ENCODE measurements around the gene DHX16.
A peak's percentile ranks its signal among the peaks of the same experiment; 100 is the strongest.
"Not testable (repeated sequence)": the region's sequence is repeated elsewhere in the genome, so short reads cannot be mapped to it uniquely, and the experiment has no call there.

DHX16 gene

DNA sequence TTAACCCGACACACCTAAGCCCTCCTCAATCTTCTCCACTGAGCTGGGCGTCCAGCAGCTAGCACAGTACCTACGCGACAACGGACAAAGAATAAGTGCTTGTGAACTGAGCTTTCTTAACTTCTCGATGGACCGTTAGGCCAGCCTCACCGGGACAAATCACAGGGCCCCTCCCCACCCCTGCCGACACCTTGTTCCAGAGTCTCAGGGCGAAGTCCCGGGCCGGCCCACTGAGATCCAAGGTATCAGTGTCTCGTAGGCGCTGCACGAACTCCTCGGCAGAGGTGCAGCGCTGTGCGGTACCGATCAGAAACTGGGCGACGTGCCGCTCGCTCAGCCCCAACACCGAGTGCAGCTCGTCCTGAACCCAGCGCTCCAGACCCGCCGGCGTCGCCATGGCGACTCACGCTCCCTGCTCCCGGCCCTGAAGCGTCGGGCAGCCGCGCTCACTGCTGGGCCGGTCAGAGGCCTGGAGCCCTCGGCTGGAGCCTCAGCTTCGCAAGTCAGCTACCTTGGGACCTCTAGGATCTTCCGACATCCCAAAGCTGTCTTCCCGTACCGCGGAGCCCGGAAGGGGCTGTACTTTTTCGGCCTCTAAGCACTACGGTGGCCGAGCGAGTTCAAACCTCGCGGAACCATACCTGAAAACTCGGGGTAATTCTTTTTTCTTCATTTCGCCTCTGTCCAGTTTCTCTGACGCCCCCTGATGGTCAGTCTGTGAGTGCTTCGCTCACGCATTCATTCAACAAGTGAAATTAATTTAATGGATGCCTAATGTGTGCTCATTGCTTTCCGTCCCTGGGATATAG is at the start of gene DHX16:
Gene DHX16 (minus strand): TSS at position 562 of the 809 bp plus-strand sequence. CDS start 165 bp downstream, at position 397.
- DNase-seq: peak; percentile 89

DNA sequence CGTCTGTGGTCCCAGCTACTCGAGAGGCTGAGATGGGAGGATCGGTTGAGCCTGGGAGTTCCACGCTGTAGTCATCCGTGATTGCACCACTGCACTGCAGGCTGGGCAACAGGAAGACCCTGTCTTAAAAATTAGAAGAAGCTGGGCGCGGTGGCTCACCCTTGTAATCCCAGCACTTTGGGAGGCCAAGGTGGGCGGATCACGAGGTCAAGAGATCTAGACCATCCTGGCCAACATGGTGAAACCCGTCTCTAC is 49.1 kb upstream of the DHX16 start:
- DNase-seq: not testable (repeated sequence)

DNA sequence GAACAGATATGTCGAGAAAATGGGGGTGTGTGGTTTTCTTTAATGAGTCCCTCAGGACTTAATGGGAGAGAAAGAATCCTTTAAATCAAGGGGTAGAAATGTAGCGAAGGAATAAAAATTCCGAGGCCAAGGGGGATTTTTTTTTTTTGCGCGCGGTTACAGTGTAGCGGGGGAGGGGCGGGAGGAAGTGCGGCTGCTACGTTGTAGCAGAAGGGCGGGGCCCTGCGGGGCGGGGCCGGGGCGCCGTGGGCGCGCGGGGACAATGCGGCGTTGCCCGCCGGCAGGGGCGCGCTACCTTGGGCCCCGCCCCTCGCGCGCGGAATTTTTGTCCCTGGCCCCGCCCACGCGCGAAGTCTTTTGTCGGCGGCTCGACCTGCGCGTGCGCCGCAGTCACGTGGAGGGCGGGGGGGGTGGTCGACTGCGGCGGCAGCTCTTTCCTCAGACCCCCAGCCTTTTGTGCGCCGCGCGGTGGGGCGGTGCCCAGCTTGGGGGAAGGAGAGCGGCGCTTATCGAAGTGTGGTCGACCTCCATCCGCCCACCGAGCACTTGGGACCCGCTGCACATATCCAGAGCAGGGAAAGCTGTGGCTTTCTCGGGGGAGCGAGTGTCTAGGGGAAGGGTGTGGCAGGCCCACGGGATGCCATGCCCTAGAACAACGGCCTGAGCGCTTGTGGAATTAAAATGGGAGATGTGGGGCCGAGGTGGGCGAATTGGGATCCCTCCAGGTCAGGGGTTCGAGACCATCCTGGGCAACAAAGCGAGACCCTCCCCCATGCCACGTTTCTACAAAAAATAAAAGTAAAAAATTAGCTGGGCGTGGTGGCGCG is 48.6 kb upstream of the DHX16 start:
- DNase-seq: peak; percentile 99

DNA sequence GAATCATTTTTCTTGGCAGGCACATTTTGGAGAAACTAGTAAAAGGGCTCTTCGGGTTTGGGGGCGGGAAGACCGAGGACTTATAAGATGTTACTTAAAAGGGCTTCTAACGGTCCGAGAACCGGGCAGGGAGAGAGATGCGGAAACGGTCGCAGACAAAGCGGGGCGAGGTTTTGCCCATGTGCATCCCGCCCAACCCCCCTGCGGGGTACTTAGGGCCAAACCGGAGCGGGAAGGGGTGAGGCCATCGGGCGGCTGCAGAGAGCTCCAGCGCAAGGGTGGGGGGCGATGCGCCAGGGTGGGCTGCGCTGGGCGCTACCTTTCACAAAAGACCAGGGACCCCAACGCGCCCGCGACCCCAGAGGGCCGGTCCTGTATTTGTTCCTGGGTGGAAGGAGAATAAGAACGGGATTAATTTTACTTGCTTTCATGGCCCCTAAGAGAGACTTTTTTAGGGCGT is 48.0 kb upstream of the DHX16 start:
- peak; percentile 68 for DNase-seq

DNA sequence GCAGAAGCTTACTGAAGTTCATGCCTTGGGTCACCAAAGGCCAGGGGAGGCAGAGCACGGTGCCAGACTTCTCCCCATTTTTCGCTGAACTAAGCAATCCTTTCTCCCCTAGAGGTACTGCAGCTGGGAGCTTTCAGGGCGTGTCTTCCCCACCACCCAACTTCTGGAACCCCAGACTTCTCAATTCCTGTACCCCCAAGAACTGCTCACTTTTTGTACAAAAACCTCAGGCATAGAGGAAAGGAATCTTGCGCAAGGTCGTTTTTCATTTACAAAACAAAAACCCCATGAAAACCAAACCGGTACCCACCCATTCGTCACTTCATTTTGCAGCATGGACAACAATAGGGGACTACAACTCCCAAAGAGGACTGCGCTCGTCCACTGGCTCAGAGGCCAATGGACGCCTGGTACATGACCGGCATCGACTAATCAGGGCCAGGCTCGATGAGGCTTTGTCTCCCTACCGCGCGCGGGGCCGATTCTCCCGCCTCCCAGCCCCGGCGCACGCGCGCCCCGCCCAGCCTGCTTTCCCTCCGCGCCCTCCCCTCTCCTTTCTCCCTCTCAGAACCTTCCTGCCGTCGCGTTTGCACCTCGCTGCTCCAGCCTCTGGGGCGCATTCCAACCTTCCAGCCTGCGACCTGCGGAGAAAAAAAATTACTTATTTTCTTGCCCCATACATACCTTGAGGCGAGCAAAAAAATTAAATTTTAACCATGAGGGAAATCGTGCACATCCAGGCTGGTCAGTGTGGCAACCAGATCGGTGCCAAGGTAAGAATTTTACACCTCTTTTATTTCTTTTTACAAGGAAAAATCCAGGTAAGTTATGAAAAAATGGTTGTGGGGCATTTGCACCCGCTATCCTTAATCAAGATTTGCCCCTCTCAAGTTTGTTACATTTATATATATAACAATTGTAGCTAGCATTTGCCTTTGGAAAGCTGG is 47.3 kb upstream of the DHX16 start, which contains the start of gene TUBB:
Gene TUBB (plus strand): TSS at position 562 of the 947 bp plus-strand sequence. CDS start 155 bp downstream, at position 717.
- DNase-seq: peak; percentile 94

DNA sequence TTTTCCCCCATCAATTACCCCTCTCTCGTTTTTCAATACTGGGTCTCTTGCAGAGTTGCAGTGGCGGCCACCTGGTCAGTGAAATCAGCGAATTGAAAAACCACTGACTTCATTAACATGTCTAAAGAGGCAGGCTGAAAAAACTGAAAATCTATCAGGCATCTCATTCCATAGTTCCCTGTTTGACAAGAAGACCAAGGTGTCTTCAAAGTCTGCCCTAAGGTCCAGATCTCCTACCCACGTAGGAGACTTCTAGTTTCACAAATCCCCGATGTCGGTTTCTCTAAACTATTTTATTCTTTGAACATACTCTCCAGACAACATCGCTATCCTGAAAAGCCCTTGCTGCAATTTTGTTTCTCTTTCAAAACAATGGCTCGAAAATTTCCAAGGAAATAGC is 46.5 kb upstream of the DHX16 start:
- DNase-seq: no peak

DNA sequence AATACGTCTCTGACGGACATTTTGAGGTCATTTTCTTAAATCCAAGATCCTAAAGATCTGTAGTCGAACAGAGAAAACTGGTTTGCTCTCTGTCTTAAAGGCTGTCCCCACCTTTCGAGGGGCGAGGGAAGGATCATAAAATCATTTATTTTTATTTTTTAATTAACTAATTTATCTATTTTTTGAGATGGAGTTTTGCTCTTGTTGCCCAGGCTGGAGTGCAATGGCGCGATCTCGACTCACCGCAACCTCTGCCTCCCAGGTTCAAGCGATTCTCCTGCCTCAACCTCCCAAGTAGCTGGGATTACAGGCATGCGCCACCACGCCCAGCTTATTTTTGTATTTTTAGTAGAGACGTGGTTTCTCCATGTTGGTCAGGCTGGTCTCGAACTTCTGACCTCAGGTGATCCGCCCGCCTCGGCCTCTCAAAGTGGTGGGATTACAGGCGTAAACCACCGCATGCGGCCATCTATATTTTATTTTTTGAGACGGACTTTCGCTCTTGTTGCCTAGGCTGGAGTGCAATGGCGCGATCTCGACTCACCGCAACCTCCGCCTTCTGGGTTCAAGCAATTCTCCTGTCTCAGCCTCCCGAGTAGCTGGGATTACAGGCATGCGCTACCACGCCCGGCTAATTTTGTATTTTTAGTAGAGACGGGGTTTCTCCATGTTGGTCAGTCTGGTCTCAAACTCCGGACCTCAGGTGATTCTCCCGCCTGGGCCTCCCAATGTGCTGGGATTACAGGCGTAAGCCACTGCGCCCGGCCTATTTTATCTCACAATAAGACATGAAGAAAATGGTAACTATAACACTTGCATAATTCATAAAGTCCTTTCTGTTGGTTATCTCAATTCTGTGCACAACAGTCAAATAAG is 45.3 kb upstream of the DHX16 start:
- DNase-seq: not testable (repeated sequence)

DNA sequence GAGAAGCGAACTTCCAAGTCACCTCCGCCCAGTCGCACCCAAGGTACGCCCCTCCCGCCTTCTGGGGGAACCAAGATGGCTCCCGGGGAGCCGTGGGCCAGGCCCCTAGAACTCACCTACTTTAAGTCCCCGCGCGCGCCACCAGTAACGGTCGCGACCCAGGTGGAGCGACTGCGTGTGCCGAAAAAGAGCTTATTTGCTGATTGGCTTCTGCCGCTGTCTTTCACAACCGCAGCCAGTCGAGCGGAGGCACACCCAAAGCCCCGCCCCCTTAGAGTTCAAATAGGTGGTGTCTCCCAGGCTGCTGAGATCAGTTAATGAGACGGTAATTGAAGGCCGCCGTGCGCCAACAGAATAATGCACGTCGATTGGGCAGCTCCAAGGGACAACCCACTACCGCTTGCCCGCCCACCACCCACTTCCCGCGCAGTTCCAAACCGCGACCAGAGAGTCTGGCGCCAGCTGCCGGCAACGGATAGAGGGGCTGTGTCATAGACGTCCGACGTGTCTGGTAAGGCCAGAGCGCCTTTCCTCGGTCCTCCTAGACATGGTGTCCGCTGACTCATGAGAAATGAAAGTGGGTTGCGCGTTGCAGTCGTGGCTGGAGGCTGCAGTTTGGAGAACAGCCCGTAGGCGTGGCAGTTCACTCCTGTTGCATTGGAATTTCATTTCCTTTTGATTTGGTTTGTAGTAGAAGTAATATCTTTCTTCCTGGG is 44.5 kb upstream of the DHX16 start, which contains the start of gene MDC1:
Gene MDC1 (minus strand): TSS at position 153 of the 716 bp plus-strand sequence. CDS start 2,106 bp downstream, outside the sequence.
- DNase-seq: peak; percentile 98

DNA sequence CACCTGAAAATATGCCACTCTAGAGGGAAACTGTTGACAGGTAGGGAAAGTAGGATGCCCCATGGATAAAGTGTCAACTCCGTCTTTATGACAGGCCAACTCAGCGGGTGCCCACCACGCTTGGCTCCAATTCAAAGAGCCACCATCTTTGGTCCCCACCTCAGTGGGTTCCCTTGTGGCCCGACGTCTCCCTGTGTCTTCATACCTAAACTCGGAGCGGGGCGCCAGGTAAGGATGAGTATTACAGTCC is 44.0 kb upstream of the DHX16 start:
- DNase-seq: no peak

DNA sequence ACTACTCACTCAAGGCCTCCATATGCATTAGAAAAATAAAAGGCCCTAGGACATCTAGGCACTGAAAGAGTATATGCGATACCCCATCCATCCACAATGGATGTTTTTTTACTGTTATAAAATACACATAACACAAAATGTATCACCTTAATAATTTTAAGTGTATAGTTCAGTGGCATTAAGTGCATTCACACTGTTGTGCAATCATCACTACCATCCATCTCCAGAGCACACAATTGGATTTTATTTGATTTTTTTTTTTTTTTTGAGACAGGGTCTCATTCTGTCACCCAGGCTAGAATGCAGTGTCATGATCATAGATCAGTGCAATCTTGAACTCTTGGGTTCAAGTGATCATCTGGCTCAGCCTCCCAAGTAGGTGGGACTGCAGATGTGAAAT is 41.5 kb upstream of the DHX16 start:
- DNase-seq: no peak

DNA sequence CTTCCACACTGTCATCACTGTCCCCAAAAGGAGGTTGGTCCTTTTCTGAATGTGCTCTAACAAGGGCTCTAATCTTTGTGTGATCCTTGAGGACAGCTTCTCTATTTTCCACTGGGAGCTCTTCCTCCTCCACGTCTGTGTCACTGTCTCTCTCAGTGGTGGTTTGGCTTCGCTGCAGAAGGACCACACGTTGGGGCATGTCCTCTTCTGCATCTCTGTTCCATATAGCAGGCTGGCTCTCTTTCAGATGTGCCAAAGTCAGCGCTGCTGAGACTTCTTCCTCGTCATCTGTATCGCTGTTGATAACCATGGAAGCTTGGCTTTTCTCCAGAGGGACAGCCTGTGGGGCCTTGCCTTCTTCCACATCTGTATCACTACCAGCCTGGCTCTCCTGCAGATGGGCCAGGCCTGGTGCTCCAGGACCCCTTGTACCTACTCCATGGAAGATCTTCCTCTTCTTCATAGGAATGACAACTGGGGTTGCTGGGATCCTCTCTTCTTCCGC is 39.7 kb upstream of the DHX16 start:
- no peak for DNase-seq

DNA sequence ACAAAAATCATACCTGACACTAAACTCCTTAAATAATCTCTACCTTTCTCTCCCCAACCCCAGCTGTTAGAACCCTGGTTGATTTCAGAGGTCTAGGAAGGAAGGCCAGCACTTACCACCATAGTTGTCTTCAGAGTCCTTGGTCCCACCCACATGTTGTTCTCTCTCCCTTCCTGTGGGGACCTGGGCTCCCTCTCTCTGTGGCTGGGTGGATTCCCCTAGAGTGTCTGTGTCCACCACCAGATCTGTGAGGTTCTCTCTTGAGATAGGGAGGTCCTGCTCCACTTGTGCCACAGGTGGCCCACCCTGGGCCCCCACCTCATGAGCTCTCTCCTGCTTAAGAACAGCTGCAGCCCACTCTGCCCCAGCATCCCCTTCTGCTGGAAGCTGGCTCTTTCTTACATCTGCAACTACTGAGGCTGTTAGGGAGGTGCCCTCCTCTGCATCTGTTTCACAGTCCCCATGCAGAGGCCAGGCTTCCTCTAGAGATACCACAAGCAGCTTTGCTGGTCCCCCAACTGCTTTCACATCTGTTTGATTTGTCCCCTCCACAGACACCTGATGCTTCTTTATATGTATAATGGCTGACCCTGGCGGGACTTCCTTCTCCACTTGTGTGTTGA is 39.1 kb upstream of the DHX16 start:
- no peak for DNase-seq

DNA sequence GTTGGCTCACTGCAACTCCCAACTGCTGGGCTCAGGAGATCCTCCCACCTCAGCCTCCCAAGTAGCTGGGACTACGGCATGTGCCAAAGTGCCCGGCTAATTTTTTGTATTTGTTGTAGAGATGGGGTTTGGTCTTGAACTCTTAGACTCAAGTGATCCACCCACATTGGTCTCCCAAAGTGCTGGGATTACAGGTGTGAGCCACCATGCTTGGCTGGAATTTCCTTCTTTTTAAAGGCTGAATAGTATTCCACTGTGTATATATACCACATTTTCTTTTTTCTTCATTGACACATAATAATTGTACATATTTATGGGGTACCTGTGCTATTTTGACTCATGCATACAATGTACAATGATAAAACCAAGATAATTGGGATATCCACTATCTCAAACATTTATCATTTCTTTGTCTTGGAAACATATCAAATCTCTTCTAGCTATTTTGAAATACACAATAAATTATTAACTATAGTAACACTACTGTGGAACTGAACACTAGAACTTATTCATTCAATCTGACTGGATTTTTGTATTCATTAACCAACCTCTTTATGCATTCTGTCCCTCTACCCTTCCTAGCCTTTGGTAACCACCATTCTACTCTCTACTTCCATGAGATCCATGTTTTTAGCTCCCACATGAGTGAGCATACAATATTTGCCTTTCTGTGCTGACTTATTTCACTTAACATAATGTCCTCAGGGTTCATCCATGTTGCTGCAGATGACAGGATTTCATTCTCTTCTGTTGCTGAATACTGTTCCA is 36.5 kb upstream of the DHX16 start:
- no peak for DNase-seq

DNA sequence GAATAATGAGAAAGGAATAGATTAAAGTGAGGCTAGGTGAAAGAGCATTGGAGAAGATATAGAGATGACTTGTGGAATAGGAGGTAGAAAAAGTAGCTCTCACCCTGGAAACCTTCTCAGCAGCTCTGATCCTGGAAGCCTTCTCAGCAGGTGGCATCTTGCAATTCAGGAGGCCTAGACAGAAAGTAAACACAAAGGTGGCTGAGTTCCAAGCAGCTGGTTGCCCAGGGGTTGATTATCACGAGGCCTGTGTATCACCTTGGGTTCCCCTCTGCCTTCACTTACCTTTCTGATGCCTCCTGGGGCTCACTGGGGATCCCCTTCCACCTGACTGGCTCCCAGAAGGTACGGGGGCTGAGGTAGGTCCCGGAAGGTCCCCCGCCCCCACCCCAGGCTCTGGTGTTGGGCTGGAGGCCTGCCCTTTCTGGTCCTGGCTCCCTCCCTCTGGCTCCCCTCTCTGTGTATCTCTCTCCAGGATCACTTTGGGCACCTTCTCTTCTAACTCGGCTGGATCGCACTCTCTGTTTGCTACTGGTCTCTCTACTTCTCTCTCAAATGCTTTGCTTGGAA is 34.6 kb upstream of the DHX16 start:
- no peak for DNase-seq

DNA sequence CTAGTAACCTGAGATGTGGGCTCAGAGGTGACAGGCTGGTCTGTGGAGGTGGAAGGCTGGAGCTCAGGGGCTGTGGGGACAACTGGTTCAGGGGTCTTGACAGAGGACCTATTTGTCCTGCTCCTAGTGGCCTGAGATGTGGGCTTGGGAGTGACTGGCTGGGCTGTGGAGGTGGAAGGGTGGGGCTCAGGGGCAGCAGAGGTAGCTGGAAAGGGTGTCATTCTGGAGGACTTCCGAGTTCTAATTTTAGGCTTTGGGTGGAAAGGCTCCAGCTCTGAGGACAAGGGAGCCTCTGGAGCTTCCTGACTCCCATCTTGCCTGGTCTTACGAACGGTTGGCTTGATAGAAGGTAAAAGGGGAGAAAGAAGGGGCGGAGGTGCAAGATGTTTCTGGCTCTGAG is 32.8 kb upstream of the DHX16 start:
- no peak for DNase-seq

DNA sequence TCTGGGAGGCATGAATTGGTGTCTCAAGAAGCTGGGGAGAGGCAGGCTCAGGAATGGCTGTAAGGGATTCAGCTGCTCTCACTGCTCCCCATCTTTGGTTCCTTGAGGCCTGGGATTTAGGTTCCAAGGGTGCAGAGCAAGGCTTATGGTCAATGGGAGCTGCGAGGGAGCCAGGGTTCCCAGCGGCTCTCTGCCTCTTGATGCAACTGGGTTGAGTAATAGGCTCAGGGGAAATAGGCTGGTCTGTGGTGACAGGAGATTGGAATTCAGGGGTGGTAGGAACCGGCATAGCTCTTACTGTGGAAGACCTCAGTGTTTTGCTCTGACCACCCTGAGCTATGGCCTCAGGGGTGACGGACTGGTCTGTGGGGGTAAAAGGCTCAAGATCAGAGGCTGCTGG is 31.0 kb upstream of the DHX16 start:
- no peak for DNase-seq

DNA sequence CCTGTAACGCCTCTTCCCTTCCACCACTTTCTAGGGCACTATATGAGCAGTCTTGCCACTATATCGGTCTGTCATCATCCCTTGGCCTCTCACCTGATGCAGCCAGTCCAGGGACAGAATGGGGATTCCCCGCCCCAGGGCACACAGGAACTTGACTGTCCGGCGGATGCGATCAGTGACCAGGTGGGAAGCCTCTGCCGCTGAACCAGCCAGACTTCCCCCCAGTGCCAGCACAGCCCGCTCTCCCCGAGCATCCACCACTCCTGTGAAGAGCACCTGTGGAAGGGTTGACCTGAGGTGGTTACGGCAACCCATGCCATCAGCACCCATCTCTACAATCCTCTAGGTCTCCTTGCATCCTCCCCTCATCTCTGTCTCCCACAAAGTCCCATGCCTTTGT is 30.2 kb upstream of the DHX16 start:
- no peak for DNase-seq

DNA sequence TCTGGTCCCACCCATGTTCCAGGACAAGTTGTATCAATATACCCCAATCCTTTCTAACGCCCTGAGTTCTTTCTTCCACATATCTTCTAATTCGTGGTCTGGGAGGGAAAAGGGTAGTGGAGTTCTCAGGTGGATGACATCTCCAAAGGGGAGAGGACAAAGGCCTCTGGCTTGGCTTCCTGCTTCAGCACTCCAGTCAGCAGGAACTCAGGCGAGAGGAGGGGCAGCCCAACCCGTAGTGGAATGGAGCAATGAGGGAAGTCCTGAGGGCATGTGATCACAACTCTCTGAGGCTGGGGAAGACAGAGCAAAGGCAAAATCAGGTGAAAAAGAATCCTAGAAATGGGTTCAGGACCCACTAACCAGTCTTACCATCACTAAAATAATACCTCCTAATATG is 27.5 kb upstream of the DHX16 start:
- DNase-seq: no peak

DNA sequence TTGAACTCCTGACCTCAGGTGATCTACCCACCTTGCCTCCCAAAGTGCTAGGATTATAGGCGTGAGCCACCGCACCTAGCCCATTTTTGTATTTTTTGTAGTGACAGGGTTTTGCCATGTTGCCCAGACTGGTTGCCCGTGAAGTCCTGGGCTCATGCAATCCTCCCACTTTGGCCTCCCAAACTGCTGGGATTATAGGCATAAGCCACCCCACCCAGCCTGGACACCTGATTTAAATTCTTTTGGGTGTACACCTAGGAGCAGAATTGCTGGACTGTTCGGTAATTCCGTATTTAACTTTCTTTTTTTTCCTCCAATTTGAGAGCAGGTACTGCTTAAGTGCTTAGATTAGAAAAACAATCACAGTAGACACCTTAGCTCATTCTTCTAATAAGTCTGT is 23.6 kb upstream of the DHX16 start:
- DNase-seq: no peak
